Renal cortex interstitium (tissue), 11 donors: ENCODE measurements around the gene PIGBOS1. TPM values are rescaled to one million over a fixed set of nuclear protein-coding genes. Genes with fewer than 3 reads are reported as not detected.
"Not testable (repeated sequence)": the region's sequence is repeated elsewhere in the genome, so short reads cannot be mapped to it uniquely, and the experiment has no call there.

Experiments used
- DNase-seq, 11 donors: peaks; one replicate each; pipeline ENCODE4 v3.0.0-alpha.2; 2013; ENCODE audit warnings: low read depth in 9 of 11, low spot score in 4 of 11; ENCODE audit errors: extremely low read depth in 1 of 11
- polyA plus RNA-seq, 3 donors: library from polyadenylated mRNA; unstranded; fragments of 120-200 nt; gene quantifications; one replicate each; pipeline ENCODE4 v1.2.1, GENCODE V29; 2013; ENCODE audit not compliant: insufficient read length in 3 of 3

The PIGBOS1 gene
- polyA plus RNA-seq, 3 donors, result 18.3 to 19.2 (median 19.1) TPM

- DNase-seq, result no peak
These were observed 3.5 kb upstream of the PIGBOS1 start for GRCh38 chr15:55322467-55322866.

- DNase-seq, result no peak
These were observed 2.0 kb upstream of the PIGBOS1 start for GRCh38 chr15:55320963-55321362.

- no peak for DNase-seq
These were observed 1.3 kb upstream of the PIGBOS1 start for GRCh38 chr15:55320238-55320550.

- DNase-seq, result no peak
These were observed 764 bp upstream of the PIGBOS1 start for GRCh38 chr15:55319537-55320237.

GRCh38 chr15:55302801-55303200 lies 16.1 kb downstream of the PIGBOS1 start:
- not testable (repeated sequence) for DNase-seq

- no peak for DNase-seq
These were observed 21.6 kb downstream of the PIGBOS1 start for GRCh38 chr15:55297315-55297714.

GRCh38 chr15:55290528-55291057 lies 28.3 kb downstream of the PIGBOS1 start:
- peak in 9 of 11 donors; percentile 63 to 83 (median 77) for DNase-seq

GRCh38 chr15:55289746-55290527 lies 29.0 kb downstream of the PIGBOS1 start, which contains the start of gene RAB27A:
Gene RAB27A, minus strand, starts transcription at chr15:55289813. Its CDS starts 54,879 bp downstream, at chr15:55234934.
- peak in 8 of 11 donors; percentile 23 to 78 (median 66) for DNase-seq

GRCh38 chr15:55289011-55289745 lies 29.7 kb downstream of the PIGBOS1 start:
- peak in 6 of 11 donors; percentile 14 to 29 (median 19) for DNase-seq

- no peak for DNase-seq
These were observed 30.8 kb downstream of the PIGBOS1 start for GRCh38 chr15:55288006-55288717.

GRCh38 chr15:55286442-55287189 lies 32.3 kb downstream of the PIGBOS1 start:
- not testable (repeated sequence) for DNase-seq

- no peak for DNase-seq
These were observed 34.5 kb downstream of the PIGBOS1 start for GRCh38 chr15:55284426-55284825.

- DNase-seq, result no peak
These were observed 35.4 kb downstream of the PIGBOS1 start for GRCh38 chr15:55283379-55284147.

GRCh38 chr15:55282284-55282833 lies 36.6 kb downstream of the PIGBOS1 start:
- no peak for DNase-seq

- no peak for DNase-seq
These were observed 37.2 kb downstream of the PIGBOS1 start for GRCh38 chr15:55281517-55282228.

- DNase-seq, result not testable (repeated sequence)
These were observed 38.3 kb downstream of the PIGBOS1 start for GRCh38 chr15:55280589-55280988.
